HepG2 (cell line): ENCODE results near the gene DHX34. TPM values are rescaled to one million over a fixed set of nuclear protein-coding genes. Genes with fewer than 3 reads are reported as not detected.

Experiments
- CBX5 ChIP-seq: sonication (generic); formaldehyde crosslinking; IDR thresholded peaks from 2 replicates; pipeline ENCODE4 v1.4.0; 2020; ENCODE audit warnings: missing genetic modification reagents, borderline replicate concordance
- HMGA1 ChIP-seq: sonication (generic); formaldehyde crosslinking; conservative IDR thresholded peaks from 2 replicates; pipeline ENCODE4 v1.4.0; 2020; ENCODE audit warnings: missing genetic modification reagents
- RFXANK ChIP-seq: IDR thresholded peaks from 2 replicates; pipeline ENCODE4 v1.6.1; 2016
- SIN3B ChIP-seq: fragments of 150-350 bp; IDR thresholded peaks from 2 replicates; pipeline ENCODE4 v1.6.1; 2014; ENCODE audit warnings: low read length
- SRSF1 ChIP-seq: fragments of 200-400 bp; formaldehyde crosslinking; optimal IDR thresholded peaks from 2 replicates; pipeline ENCODE3; 2017; ENCODE audit warnings: mild to moderate bottlenecking, low read depth, low read length, moderate library complexity
- ZBTB42 ChIP-seq: sonication (generic); formaldehyde crosslinking; IDR thresholded peaks from 2 replicates; pipeline ENCODE4 v1.5.0; 2020; ENCODE audit warnings: mild to moderate bottlenecking, missing genetic modification reagents
- ZNF136 ChIP-seq: sonication (generic); formaldehyde crosslinking; IDR thresholded peaks from 2 replicates; pipeline ENCODE4 v1.8.1; 2022; ENCODE audit warnings: low read depth, mild to moderate bottlenecking, moderate library complexity, missing genetic modification reagents
- polyA plus RNA-seq, 8 experiments: library from polyadenylated mRNA; depleted of rRNA in 3 of 8; stranded (reverse) in 7 of 8; unstranded in 1 of 8; fragments of >200 nt; fragmentation: Illumina TruSeq in 4 of 8; extraction: Trizol in 4 of 8; gene quantifications; 2 replicates each; pipeline versions ENCODE4 v1.2.1 to v1.2.3, GENCODE V29; 2011 to 2016; ENCODE audit warnings: low read depth in 4 of 8, missing spikeins in 1 of 8, mixed read lengths in 1 of 8; ENCODE audit not compliant: insufficient read depth in 1 of 8
- total RNA-seq, 5 experiments: library from RNA; depleted of rRNA; stranded (reverse); fragments of >200 nt; fragmentation: Illumina TruSeq; extraction: Trizol; gene quantifications; 2 replicates each; pipeline ENCODE4 v1.2.3, GENCODE V29; 2016; ENCODE audit warnings: low read depth in 1 of 5
- TF ChIP-seq, protein P1 (sequence below): sonication (generic); formaldehyde crosslinking; IDR thresholded peaks from 2 replicates; pipeline ENCODE4 v1.5.0; 2020; ENCODE audit warnings: missing genetic modification reagents
- TF ChIP-seq, protein P2 (sequence below), 2 experiments: sonication (generic) in 1 of 2; formaldehyde crosslinking in 1 of 2; IDR thresholded peaks; 2 replicates each; pipeline versions ENCODE4 v1.4.0 to v1.6.1; 2018 to 2020; ENCODE audit warnings: missing genetic modification reagents in 2 of 2, borderline replicate concordance in 1 of 2, low read depth in 1 of 2, mild to moderate bottlenecking in 1 of 2, missing biosample characterization in 1 of 2
- TF ChIP-seq, protein P3 (sequence below): sonication (generic); formaldehyde crosslinking; IDR thresholded peaks from one replicate; pipeline ENCODE4 v1.5.1; 2020; ENCODE audit warnings: mild to moderate bottlenecking, missing genetic modification reagents; ENCODE audit errors: not compliant biosample characterization
- TF ChIP-seq, protein P4 (sequence below): sonication (generic); formaldehyde crosslinking; conservative IDR thresholded peaks from 2 replicates; pipeline ENCODE4 v1.4.0; 2020; ENCODE audit warnings: missing genetic modification reagents
- TF ChIP-seq, protein P5 (sequence below): IDR thresholded peaks from 2 replicates; pipeline ENCODE4 v1.6.1; 2016; ENCODE audit warnings: low read depth, control low read depth

DHX34 gene
- total and polyA plus RNA-seq, 2 of the 13 experiments (the other 11 are each of a cell fraction or from before 2014, with no cell fraction given) = 9.2 to 12.0 TPM

DNA sequence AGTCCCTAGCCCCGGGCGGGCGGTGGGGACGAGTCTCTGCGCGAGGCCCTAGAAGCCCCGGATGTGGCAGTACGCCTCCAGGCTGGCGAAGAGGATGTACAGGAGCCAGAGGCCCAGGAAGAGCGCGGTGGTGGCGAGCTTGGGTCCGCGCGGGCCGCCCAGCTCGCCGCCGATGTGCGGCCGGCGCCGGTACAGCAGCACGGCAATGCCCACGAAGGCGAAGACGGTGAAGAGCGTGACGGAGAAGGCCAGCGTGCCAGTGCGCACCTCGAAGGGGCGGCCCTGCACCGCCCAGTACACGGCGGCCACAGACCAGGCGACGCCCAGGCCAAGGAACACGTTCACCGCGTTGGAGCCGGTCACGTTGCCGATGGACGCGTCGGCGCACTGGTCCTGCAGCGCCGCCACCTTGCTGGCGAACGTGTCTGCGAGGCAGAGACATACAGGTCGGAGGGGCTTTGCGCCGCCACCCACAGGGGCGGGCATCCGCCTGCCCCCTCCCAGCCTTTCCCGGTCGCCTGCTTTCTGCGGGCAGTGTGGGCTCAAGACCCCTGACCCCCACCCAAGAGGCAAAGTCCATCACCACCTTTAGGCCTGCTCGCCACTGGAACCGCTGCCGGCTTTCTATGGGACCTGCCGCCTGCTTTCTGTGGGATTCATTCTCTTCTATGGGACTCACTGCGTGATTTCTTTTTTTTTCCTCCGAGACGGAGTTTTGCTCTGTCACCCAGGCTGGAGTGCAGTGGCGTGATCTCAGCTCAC lies 81.1 kb downstream of the DHX34 start (continued):
- TF ChIP-seq, protein P1, sequence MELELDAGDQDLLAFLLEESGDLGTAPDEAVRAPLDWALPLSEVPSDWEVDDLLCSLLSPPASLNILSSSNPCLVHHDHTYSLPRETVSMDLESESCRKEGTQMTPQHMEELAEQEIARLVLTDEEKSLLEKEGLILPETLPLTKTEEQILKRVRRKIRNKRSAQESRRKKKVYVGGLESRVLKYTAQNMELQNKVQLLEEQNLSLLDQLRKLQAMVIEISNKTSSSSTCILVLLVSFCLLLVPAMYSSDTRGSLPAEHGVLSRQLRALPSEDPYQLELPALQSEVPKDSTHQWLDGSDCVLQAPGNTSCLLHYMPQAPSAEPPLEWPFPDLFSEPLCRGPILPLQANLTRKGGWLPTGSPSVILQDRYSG (CRISPR knock-in tag) = no peak
- TF ChIP-seq, protein P2, sequence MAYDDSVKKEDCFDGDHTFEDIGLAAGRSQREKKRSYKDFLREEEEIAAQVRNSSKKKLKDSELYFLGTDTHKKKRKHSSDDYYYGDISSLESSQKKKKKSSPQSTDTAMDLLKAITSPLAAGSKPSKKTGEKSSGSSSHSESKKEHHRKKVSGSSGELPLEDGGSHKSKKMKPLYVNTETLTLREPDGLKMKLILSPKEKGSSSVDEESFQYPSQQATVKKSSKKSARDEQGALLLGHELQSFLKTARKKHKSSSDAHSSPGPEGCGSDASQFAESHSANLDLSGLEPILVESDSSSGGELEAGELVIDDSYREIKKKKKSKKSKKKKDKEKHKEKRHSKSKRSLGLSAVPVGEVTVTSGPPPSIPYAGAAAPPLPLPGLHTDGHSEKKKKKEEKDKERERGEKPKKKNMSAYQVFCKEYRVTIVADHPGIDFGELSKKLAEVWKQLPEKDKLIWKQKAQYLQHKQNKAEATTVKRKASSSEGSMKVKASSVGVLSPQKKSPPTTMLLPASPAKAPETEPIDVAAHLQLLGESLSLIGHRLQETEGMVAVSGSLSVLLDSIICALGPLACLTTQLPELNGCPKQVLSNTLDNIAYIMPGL (CRISPR knock-in tag; IDR thresholded peaks at IDR 0.05; ENCODE audit: borderline replicate concordance in 1 of 2, low read depth in 1 of 2) = peak; percentile 29 to 60; a peak in 3 of 4 replicates
- TF ChIP-seq SIN3B (no peak), CBX5 (CRISPR knock-in tag) (no peak; the same call in 1 of the 2 replicates), HMGA1 (no peak), RFXANK (CRISPR knock-in tag) (no peak), ZNF136 (0 out of 2 replicates have a peak, but pooled peaks have one; percentile 40), SRSF1 (peak; percentile 17), ZBTB42 (CRISPR knock-in tag) (no peak)
- TF ChIP-seq, protein P3, sequence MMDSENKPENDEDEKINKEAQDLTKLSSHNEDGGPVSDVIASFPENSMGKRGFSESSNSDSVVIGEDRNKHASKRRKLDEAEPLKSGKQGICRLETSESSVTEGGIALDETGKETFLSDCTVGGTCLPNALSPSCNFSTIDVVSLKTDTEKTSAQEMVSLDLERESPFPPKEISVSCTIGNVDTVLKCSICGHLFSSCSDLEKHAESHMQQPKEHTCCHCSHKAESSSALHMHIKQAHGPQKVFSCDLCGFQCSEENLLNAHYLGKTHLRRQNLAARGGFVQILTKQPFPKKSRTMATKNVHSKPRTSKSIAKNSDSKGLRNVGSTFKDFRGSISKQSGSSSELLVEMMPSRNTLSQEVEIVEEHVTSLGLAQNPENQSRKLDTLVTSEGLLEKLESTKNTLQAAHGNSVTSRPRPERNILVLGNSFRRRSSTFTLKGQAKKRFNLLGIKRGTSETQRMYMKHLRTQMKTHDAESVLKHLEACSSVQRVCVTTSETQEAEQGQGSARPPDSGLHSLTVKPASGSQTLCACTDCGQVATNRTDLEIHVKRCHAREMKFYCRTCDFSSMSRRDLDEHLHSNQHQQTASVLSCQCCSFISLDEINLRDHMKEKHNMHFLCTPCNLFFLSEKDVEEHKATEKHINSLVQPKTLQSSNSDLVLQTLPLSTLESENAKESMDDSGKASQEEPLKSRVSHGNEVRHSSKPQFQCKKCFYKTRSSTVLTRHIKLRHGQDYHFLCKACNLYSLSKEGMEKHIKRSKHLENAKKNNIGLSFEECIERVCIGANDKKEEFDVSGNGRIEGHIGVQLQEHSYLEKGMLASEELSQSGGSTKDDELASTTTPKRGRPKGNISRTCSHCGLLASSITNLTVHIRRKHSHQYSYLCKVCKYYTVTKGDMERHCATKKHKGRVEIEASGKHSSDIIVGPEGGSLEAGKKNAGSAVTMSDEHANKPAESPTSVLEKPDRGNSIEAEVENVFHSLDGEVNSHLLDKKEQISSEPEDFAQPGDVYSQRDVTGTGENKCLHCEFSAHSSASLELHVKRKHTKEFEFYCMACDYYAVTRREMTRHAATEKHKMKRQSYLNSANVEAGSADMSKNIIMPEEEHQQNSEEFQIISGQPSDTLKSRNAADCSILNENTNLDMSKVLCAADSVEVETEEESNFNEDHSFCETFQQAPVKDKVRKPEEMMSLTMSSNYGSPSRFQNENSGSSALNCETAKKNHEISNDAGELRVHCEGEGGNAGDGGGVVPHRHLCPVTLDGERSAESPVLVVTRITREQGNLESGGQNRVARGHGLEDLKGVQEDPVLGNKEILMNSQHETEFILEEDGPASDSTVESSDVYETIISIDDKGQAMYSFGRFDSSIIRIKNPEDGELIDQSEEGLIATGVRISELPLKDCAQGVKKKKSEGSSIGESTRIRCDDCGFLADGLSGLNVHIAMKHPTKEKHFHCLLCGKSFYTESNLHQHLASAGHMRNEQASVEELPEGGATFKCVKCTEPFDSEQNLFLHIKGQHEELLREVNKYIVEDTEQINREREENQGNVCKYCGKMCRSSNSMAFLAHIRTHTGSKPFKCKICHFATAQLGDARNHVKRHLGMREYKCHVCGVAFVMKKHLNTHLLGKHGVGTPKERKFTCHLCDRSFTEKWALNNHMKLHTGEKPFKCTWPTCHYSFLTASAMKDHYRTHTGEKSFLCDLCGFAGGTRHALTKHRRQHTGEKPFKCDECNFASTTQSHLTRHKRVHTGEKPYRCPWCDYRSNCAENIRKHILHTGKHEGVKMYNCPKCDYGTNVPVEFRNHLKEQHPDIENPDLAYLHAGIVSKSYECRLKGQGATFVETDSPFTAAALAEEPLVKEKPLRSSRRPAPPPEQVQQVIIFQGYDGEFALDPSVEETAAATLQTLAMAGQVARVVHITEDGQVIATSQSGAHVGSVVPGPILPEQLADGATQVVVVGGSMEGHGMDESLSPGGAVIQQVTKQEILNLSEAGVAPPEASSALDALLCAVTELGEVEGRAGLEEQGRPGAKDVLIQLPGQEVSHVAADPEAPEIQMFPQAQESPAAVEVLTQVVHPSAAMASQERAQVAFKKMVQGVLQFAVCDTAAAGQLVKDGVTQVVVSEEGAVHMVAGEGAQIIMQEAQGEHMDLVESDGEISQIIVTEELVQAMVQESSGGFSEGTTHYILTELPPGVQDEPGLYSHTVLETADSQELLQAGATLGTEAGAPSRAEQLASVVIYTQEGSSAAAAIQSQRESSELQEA = peak; percentile 84
- TF ChIP-seq, protein P4, sequence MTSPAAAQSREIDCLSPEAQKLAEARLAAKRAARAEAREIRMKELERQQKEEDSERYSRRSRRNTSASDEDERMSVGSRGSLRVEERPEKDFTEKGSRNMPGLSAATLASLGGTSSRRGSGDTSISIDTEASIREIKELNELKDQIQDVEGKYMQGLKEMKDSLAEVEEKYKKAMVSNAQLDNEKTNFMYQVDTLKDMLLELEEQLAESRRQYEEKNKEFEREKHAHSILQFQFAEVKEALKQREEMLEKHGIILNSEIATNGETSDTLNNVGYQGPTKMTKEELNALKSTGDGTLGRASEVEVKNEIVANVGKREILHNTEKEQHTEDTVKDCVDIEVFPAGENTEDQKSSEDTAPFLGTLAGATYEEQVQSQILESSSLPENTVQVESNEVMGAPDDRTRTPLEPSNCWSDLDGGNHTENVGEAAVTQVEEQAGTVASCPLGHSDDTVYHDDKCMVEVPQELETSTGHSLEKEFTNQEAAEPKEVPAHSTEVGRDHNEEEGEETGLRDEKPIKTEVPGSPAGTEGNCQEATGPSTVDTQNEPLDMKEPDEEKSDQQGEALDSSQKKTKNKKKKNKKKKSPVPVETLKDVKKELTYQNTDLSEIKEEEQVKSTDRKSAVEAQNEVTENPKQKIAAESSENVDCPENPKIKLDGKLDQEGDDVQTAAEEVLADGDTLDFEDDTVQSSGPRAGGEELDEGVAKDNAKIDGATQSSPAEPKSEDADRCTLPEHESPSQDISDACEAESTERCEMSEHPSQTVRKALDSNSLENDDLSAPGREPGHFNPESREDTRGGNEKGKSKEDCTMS = no peak
- TF ChIP-seq, protein P5, sequence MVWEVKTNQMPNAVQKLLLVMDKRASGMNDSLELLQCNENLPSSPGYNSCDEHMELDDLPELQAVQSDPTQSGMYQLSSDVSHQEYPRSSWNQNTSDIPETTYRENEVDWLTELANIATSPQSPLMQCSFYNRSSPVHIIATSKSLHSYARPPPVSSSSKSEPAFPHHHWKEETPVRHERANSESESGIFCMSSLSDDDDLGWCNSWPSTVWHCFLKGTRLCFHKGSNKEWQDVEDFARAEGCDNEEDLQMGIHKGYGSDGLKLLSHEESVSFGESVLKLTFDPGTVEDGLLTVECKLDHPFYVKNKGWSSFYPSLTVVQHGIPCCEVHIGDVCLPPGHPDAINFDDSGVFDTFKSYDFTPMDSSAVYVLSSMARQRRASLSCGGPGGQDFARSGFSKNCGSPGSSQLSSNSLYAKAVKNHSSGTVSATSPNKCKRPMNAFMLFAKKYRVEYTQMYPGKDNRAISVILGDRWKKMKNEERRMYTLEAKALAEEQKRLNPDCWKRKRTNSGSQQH (CRISPR knock-in tag) = no peak
